K562 (cell line): ENCODE data around the gene SLC25A11. TPM values are rescaled to one million over a fixed set of nuclear protein-coding genes. Genes with fewer than 3 reads are reported as not detected.

Experiments
- ATAC-seq: fragments of 200-7000 bp; cut with Tn5 transposase; 3 replicates; pipeline ENCODE4 v1.9.1; 2020; ENCODE audit warnings: moderate library complexity
- BruUV-seq: library from RNA; stranded (reverse); fragments of 400-500 nt; replicated peaks from 2 replicates; lab custom pipeline; 2021; lab: Mats Ljungman, UMichigan
- CTCF ChIA-PET: fragments of 300-600 bp; formaldehyde crosslinking; extraction: SDS; loops from one replicate; lab custom pipeline; 2021; ENCODE audit warnings: low intra/inter-chr PET ratio; lab: Yijun Ruan, JAX
- POLR2A ChIA-PET: fragments of 300-600, 350-650 bp; sonication (Branson Sonifier 250); formaldehyde crosslinking; extraction: SDS; loops from one replicate; lab custom pipeline; 2021; ENCODE audit warnings: antibody characterized with exemption, inconsistent platforms; lab: Yijun Ruan, JAX
- DNase-seq, 4 experiments: peaks; one replicate each; pipeline versions ENCODE4 v3.0.0 to v3.0.0-alpha.2; 2011 to 2018; ENCODE audit warnings: low spot score in 3 of 4, mixed read lengths in 3 of 4; ENCODE audit errors: extremely low read depth in 1 of 4
- FAIRE-seq: peaks from 2 replicates; lab custom pipeline; 2011; peaks lifted over from hg19 to GRCh38; lab: Jason Lieb, UNC
- H2AFZ ChIP-seq: 2 replicates; pipeline ENCODE4 v1.6.0; 2011; ENCODE audit warnings: low read depth, low read length, control low read depth, inconsistent platforms
- H3K27ac ChIP-seq: fragments of 200-600 bp; 3 replicates; pipeline ENCODE4 v1.8.0; 2011; ENCODE audit warnings: low read depth, mild to moderate bottlenecking, control low read depth, inconsistent platforms, low read length, moderate library complexity, mixed read lengths; ENCODE audit errors: extremely low read depth
- H3K27me3 ChIP-seq, 2 experiments: fragments of 300-600 bp in 1 of 2; 2 replicates in 1 of 2; 3 replicates in 1 of 2; pipeline versions ENCODE4 v1.6.0 to v1.8.0; 2011; ENCODE audit warnings: inconsistent platforms in 2 of 2, low read length in 2 of 2, mild to moderate bottlenecking in 1 of 2, mixed read lengths in 1 of 2, moderate library complexity in 1 of 2; ENCODE audit not compliant: control insufficient read depth in 2 of 2, insufficient read depth in 2 of 2
- H3K36me3 ChIP-seq: fragments of 300-600 bp; 3 replicates; pipeline ENCODE4 v1.8.0; 2011; ENCODE audit warnings: mild to moderate bottlenecking, low read length, inconsistent platforms; ENCODE audit not compliant: control insufficient read depth, insufficient read depth
- H3K4me1 ChIP-seq, 2 experiments: fragments of 200-600 bp in 1 of 2; replicated peaks in 1 of 2; 2 replicates in 1 of 2; 3 replicates in 1 of 2; pipeline versions ENCODE4 v1.5.1 to v1.8.0; 2011; ENCODE audit warnings: inconsistent platforms in 2 of 2, low read length in 2 of 2, mild to moderate bottlenecking in 1 of 2, mixed read lengths in 1 of 2, moderate library complexity in 1 of 2; ENCODE audit not compliant: control insufficient read depth in 2 of 2, insufficient read depth in 2 of 2
- H3K4me2 ChIP-seq: 2 replicates; pipeline ENCODE4 v1.6.1; 2011; ENCODE audit warnings: low read length, control low read depth, inconsistent platforms, mixed read lengths; ENCODE audit not compliant: insufficient read depth
- H3K4me3 ChIP-seq: fragments of 200-600 bp; sonication (generic), shearing (Covaris generic); 2 replicates; pipeline ENCODE4 v1.5.1; 2016; ENCODE audit warnings: control low read depth, inconsistent platforms
- H3K79me2 ChIP-seq: fragments of 200-600 bp; 3 replicates; pipeline ENCODE4 v1.8.0; 2011; ENCODE audit warnings: low read length, inconsistent platforms; ENCODE audit not compliant: control insufficient read depth, insufficient read depth
- H3K9ac ChIP-seq, 2 experiments: 2 replicates each; pipeline versions ENCODE4 v1.6.0 to v1.6.1; 2011; ENCODE audit warnings: low read depth in 2 of 2, low read length in 2 of 2, control low read depth in 1 of 2, inconsistent platforms in 1 of 2, mild to moderate bottlenecking in 1 of 2, mixed read lengths in 1 of 2; ENCODE audit not compliant: insufficient read depth in 1 of 2
- H3K9me1 ChIP-seq: one replicate; pipeline ENCODE4 v1.6.0; 2011; ENCODE audit warnings: inconsistent platforms, mild to moderate bottlenecking, low read length, moderate library complexity; ENCODE audit not compliant: control insufficient read depth, insufficient read depth
- H3K9me3 ChIP-seq: replicated peaks from 2 replicates; pipeline ENCODE4 v1.5.1; 2011; ENCODE audit warnings: low read depth, low read length, inconsistent platforms; ENCODE audit not compliant: control insufficient read depth, insufficient read depth
- H4K20me1 ChIP-seq: replicated peaks from 2 replicates; pipeline ENCODE4 v1.6.1; 2011; ENCODE audit warnings: low read length, inconsistent platforms, mixed read lengths; ENCODE audit not compliant: control insufficient read depth, insufficient read depth
- ELF2 ChIP-seq: fragments of 250-450 bp; sonication (Bioruptor Pico); IDR thresholded peaks from 2 replicates; pipeline ENCODE4 v1.5.0; 2021; ENCODE audit warnings: mild to moderate bottlenecking
- FOXP1 ChIP-seq: sonication (generic); formaldehyde crosslinking; IDR thresholded peaks from 2 replicates; pipeline ENCODE4 v1.8.0; 2022; ENCODE audit warnings: mild to moderate bottlenecking, missing genetic modification reagents
- HMG20B ChIP-seq: fragments of 250-450 bp; sonication (Bioruptor Pico); IDR thresholded peaks from 2 replicates; pipeline ENCODE4 v1.5.0; 2021; ENCODE audit warnings: mild to moderate bottlenecking
- KDM5B ChIP-seq: fragments of 200-600 bp; sonication (generic); IDR thresholded peaks from 2 replicates; pipeline ENCODE4 v1.6.1; 2012; ENCODE audit warnings: low read depth, mild to moderate bottlenecking, moderate library complexity, low read length, control low read depth, inconsistent platforms; ENCODE audit not compliant: insufficient replicate concordance
- ZSCAN29 ChIP-seq: fragments of 450-650 bp; IDR thresholded peaks from 2 replicates; pipeline ENCODE4 v1.6.1; 2017
- WGBS: fragments of 100-300 bp; shearing (Covaris generic); methylation state at CpG from one replicate; pipeline ENCODE4 v1.1.6; 2016; ENCODE audit warnings: low coverage, mixed read lengths; ENCODE audit not compliant: insufficient coverage; ENCODE audit errors: missing lambda C conversion rate; 5-methylcytosine and 5-hydroxymethylcytosine counted together
- in situ Hi-C: fragments of 300-500 bp; cut with MboI; formaldehyde crosslinking; loops from 4 replicates; pipeline ENCODE4 v1.15.0; 2018; ENCODE audit warnings: inconsistent platforms, mixed read lengths
- intact Hi-C: fragments of 100-400 bp; cut with micrococcal nuclease; formaldehyde crosslinking; loops from 2 replicates; pipeline ENCODE4 v1.14.2; 2022
- polyA plus RNA-seq, 8 experiments: library from polyadenylated mRNA; depleted of rRNA in 4 of 8; stranded (reverse) in 5 of 8; unstranded in 3 of 8; fragments of >200 nt; fragmentation: Nextera tagmentation in 2 of 8; fragmentation: Illumina TruSeq in 1 of 8; extraction: Ambion mirVana in 2 of 8; extraction: Trizol in 1 of 8; gene quantifications; 2 replicates each; pipeline versions ENCODE4 v1.2.1 to v1.2.3, GENCODE V29; 2011 to 2014; ENCODE audit warnings: inconsistent platforms in 1 of 8, missing spikeins in 1 of 8
- total RNA-seq, 7 experiments: library from RNA; depleted of rRNA in 6 of 7; stranded (reverse); fragments of >200 nt in 6 of 7; fragmentation: Illumina TruSeq in 2 of 7; extraction: Trizol in 2 of 7; gene quantifications; 2 replicates each; pipeline versions ENCODE4 v1.2.1 to v1.2.3, GENCODE V29; 2011 to 2021; ENCODE audit warnings: low replicate concordance in 1 of 7
- TF ChIP-seq, protein P1 (sequence below), 2 experiments: fragments of 450-650 bp in 1 of 2; sonication (generic) in 1 of 2; formaldehyde crosslinking in 1 of 2; IDR thresholded peaks; 2 replicates each; pipeline versions ENCODE4 v1.7.1 to v1.9.0; 2016 to 2022; ENCODE audit warnings: inconsistent platforms in 1 of 2, mild to moderate bottlenecking in 1 of 2, missing genetic modification reagents in 1 of 2

Gene SLC25A11
- total and polyA plus RNA-seq, 9 of the 15 experiments (the other 6 are each of a cell fraction or from before 2014, with no cell fraction given): 3.1 to 56.7 (median 32.9) TPM

DNA sequence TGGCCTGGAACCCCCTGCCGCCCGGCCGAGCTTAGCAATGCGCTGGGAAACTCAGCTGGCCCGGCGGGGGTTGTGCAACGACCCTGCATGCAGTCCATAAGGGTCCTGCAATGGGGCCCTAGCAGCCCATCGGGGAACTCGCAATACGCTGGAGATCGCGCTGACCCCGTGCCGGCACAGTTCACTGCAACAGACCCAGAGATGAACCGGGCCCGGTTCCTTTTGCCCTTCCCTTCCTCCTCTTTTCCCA lies 375 bp downstream of the SLC25A11 start (continued):
- TF ChIP-seq FOXP1: 0 out of 2 replicates have a peak, but pooled peaks have one; percentile 45

DNA sequence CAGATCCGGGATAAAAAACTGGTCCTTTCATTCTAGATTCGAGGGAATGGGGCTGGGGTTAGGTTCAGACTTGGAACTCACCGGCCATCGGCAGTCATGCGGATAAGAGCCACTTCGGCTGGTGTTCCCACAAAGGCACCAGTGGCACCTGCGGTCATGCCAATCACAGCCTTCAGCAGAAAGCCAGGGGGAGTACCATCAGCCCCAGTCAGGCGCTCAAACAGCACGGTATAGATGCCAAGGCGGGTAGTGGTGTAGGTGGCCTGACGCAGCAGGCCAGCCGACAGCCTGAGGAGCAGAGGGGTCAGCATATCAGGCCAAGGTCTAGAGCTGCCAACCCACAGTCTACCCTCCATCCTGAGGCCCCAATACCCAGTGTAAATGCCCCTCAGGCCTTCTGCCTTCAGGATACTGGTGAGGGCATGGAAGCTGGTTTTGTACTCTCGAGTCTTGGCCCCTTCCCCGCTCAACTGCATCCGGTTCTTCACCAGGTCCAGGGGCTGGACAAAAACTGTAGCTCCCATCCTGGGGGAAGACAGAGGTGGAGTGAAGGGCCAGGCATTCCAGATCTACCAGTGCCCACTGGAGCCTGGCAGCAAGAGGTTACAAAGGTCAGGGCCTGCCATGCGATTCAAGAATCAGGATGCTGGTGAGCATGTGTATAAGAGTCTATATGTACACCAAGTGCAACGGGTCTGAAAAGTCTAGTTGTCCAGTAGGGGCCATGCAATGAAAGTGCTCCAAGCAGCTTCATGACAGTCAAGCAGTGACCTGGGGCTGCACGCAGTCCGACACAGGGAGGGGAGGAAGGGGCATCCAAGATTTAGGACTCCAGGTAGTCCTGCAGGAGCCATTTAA lies 929 bp downstream of the SLC25A11 start:
- CTCF ChIA-PET: no interaction called here
- BruUV-seq: TSS peak; percentile 21
- ATAC-seq (peak; percentile 1; the same call in 2 of the 3 replicates), FAIRE-seq (no peak), DNase-seq (peak in 2 of 4 experiments; percentile 7 to 25)
- Histone ChIP-seq H3K9me1 (no peaks in the 10 kb centered on the region), H3K79me2 (peaks cover 53% of the 10 kb centered on the region), H2AFZ (peak overlapping the region; percentile 64), H3K4me2 (peak overlapping the region; percentile 96), H3K4me1 (peaks cover 13 to 32% of the 10 kb centered on the region in 2 experiments; a peak in 4 of 5 replicates), H4K20me1 (no peaks in the 10 kb centered on the region), H3K9ac (peak overlapping the region; percentile 95 to 98), H3K9me3 (no peaks in the 10 kb centered on the region), H3K4me3 (peak overlapping the region; percentile 96), H3K36me3 (peaks cover 52% of the 10 kb centered on the region), H3K27ac (peak overlapping the region; percentile 90), H3K27me3 (no peaks in the 10 kb centered on the region)
- in situ Hi-C loops: no loop called here
- 49% methylated on average over 16 of the region's 19 CpGs for WGBS
- intact Hi-C loops: no loop called here
- POLR2A ChIA-PET: interaction anchor here (0.6 to 1.6 kb wide), 5 partner anchors 11 to 63 kb away, joined by 3 to 20 read pairs (median 3); partner anchors contain the start of genes ENO3 and PFN1
- TF ChIP-seq ELF2 (CRISPR knock-in tag) (no peak), KDM5B (peak; percentile 9), ZSCAN29 (0 out of 2 replicates have a peak, but pooled peaks have one; percentile 12), HMG20B (CRISPR knock-in tag) (no peak)
- TF ChIP-seq, protein P1, sequence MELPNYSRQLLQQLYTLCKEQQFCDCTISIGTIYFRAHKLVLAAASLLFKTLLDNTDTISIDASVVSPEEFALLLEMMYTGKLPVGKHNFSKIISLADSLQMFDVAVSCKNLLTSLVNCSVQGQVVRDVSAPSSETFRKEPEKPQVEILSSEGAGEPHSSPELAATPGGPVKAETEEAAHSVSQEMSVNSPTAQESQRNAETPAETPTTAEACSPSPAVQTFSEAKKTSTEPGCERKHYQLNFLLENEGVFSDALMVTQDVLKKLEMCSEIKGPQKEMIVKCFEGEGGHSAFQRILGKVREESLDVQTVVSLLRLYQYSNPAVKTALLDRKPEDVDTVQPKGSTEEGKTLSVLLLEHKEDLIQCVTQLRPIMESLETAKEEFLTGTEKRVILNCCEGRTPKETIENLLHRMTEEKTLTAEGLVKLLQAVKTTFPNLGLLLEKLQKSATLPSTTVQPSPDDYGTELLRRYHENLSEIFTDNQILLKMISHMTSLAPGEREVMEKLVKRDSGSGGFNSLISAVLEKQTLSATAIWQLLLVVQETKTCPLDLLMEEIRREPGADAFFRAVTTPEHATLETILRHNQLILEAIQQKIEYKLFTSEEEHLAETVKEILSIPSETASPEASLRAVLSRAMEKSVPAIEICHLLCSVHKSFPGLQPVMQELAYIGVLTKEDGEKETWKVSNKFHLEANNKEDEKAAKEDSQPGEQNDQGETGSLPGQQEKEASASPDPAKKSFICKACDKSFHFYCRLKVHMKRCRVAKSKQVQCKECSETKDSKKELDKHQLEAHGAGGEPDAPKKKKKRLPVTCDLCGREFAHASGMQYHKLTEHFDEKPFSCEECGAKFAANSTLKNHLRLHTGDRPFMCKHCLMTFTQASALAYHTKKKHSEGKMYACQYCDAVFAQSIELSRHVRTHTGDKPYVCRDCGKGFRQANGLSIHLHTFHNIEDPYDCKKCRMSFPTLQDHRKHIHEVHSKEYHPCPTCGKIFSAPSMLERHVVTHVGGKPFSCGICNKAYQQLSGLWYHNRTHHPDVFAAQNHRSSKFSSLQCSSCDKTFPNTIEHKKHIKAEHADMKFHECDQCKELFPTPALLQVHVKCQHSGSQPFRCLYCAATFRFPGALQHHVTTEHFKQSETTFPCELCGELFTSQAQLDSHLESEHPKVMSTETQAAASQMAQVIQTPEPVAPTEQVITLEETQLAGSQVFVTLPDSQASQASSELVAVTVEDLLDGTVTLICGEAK (IDR thresholded peaks at IDR 0.05): 0 out of 2 replicates have a peak, but pooled peaks have one; percentile 28
- TF ChIP-seq, protein P1 (CRISPR knock-in tag; IDR thresholded peaks at IDR 0.05): no peak
